Measurements from ENCODE around the gene BTN3A1.

Gene BTN3A1

DNA sequence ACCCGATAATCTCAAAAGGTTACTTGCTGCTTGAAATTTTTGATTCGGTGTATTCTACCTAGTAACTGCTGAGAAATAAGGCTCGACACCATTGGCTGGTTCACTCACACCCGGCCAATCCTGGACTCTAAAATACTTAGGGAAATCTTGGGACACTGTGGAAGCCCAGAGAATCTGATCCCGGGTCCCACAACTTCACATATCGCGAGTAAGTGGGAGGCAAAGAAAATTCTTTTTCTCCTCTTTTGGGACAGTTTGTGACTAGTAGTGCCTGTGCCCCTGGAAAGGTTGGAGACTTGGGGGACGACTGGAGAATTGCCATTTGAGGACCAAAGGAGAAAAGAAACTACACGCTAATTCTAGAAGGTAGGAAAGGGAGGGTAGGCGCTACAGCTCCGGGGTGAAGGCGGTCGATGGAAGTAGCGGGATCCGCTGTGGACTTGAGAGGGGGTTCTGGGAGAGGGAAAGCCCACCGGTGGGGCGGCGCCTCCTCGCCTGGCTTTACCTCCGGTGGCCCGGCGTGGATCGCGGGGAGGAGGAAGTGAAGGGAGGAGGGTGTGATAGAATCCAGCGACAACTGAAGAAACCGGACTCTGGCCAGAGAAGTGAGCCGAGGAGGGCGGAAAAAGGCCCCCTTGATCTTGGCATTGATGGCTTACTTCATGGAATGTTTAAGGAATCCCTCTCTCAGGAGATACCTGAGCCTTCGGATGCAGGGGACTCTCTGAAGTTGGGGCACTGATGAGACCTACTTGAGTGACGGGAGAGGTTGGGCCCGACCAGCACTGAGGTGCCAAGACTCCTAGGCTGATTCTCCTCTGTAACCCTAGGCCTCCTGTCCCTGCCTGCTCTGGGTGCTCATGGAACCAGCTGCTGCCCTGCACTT, 19.4 kb downstream of the BTN3A1 start (continued):
- TF ChIP-seq, protein P1, sequence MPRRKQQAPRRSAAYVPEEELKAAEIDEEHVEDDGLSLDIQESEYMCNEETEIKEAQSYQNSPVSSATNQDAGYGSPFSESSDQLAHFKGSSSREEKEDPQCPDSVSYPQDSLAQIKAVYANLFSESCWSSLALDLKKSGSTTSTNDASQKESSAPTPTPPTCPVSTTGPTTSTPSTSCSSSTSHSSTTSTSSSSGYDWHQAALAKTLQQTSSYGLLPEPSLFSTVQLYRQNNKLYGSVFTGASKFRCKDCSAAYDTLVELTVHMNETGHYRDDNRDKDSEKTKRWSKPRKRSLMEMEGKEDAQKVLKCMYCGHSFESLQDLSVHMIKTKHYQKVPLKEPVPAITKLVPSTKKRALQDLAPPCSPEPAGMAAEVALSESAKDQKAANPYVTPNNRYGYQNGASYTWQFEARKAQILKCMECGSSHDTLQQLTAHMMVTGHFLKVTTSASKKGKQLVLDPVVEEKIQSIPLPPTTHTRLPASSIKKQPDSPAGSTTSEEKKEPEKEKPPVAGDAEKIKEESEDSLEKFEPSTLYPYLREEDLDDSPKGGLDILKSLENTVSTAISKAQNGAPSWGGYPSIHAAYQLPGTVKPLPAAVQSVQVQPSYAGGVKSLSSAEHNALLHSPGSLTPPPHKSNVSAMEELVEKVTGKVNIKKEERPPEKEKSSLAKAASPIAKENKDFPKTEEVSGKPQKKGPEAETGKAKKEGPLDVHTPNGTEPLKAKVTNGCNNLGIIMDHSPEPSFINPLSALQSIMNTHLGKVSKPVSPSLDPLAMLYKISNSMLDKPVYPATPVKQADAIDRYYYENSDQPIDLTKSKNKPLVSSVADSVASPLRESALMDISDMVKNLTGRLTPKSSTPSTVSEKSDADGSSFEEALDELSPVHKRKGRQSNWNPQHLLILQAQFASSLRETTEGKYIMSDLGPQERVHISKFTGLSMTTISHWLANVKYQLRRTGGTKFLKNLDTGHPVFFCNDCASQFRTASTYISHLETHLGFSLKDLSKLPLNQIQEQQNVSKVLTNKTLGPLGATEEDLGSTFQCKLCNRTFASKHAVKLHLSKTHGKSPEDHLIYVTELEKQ (tag by site-specific recombination; IDR thresholded peaks at IDR 0.05; ENCODE audit: borderline replicate concordance), result no peak
- TF ChIP-seq EGR2 (tag by site-specific recombination; IDR thresholded peaks at IDR 0.05; ENCODE audit: low read depth), result no peak
- TF ChIP-seq, protein P2, sequence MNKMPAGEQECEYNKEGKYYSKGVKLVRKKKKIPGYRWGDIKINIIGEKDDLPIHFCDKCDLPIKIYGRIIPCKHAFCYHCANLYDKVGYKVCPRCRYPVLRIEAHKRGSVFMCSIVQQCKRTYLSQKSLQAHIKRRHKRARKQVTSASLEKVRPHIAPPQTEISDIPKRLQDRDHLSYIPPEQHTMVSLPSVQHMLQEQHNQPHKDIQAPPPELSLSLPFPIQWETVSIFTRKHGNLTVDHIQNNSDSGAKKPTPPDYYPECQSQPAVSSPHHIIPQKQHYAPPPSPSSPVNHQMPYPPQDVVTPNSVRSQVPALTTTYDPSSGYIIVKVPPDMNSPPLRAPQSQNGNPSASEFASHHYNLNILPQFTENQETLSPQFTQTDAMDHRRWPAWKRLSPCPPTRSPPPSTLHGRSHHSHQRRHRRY (tag by site-specific recombination; IDR thresholded peaks at IDR 0.05), result no peak
- no peak for TF ChIP-seq ZNF350 (tag by site-specific recombination; IDR thresholded peaks at IDR 0.05)
- TF ChIP-seq ZNF660 (tag by site-specific recombination; IDR thresholded peaks at IDR 0.05), result 0 out of 2 replicates have a peak, but pooled peaks have one; percentile 43
- TF ChIP-seq, protein P3, sequence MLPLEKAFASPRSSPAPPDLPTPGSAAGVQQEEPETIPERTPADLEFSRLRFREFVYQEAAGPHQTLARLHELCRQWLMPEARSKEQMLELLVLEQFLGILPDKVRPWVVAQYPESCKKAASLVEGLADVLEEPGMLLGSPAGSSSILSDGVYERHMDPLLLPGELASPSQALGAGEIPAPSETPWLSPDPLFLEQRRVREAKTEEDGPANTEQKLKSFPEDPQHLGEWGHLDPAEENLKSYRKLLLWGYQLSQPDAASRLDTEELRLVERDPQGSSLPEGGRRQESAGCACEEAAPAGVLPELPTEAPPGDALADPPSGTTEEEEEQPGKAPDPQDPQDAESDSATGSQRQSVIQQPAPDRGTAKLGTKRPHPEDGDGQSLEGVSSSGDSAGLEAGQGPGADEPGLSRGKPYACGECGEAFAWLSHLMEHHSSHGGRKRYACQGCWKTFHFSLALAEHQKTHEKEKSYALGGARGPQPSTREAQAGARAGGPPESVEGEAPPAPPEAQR (tag by site-specific recombination; IDR thresholded peaks at IDR 0.05), result no peak
- TF ChIP-seq ZNF549 (tag by site-specific recombination; IDR thresholded peaks at IDR 0.05), result no peak
- TF ChIP-seq, protein P4, sequence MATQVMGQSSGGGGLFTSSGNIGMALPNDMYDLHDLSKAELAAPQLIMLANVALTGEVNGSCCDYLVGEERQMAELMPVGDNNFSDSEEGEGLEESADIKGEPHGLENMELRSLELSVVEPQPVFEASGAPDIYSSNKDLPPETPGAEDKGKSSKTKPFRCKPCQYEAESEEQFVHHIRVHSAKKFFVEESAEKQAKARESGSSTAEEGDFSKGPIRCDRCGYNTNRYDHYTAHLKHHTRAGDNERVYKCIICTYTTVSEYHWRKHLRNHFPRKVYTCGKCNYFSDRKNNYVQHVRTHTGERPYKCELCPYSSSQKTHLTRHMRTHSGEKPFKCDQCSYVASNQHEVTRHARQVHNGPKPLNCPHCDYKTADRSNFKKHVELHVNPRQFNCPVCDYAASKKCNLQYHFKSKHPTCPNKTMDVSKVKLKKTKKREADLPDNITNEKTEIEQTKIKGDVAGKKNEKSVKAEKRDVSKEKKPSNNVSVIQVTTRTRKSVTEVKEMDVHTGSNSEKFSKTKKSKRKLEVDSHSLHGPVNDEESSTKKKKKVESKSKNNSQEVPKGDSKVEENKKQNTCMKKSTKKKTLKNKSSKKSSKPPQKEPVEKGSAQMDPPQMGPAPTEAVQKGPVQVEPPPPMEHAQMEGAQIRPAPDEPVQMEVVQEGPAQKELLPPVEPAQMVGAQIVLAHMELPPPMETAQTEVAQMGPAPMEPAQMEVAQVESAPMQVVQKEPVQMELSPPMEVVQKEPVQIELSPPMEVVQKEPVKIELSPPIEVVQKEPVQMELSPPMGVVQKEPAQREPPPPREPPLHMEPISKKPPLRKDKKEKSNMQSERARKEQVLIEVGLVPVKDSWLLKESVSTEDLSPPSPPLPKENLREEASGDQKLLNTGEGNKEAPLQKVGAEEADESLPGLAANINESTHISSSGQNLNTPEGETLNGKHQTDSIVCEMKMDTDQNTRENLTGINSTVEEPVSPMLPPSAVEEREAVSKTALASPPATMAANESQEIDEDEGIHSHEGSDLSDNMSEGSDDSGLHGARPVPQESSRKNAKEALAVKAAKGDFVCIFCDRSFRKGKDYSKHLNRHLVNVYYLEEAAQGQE (tag by site-specific recombination; IDR thresholded peaks at IDR 0.05), result no peak
- peak; percentile 92 for TF ChIP-seq ZNF335 (tag by site-specific recombination; conservative IDR thresholded peaks at IDR 0.05)
- peak; percentile 68; the same call in 1 of the 2 replicates for TF ChIP-seq ZNF76 (tag by site-specific recombination; IDR thresholded peaks at IDR 0.05; ENCODE audit: borderline replicate concordance, low read depth)
- TF ChIP-seq, protein P5, sequence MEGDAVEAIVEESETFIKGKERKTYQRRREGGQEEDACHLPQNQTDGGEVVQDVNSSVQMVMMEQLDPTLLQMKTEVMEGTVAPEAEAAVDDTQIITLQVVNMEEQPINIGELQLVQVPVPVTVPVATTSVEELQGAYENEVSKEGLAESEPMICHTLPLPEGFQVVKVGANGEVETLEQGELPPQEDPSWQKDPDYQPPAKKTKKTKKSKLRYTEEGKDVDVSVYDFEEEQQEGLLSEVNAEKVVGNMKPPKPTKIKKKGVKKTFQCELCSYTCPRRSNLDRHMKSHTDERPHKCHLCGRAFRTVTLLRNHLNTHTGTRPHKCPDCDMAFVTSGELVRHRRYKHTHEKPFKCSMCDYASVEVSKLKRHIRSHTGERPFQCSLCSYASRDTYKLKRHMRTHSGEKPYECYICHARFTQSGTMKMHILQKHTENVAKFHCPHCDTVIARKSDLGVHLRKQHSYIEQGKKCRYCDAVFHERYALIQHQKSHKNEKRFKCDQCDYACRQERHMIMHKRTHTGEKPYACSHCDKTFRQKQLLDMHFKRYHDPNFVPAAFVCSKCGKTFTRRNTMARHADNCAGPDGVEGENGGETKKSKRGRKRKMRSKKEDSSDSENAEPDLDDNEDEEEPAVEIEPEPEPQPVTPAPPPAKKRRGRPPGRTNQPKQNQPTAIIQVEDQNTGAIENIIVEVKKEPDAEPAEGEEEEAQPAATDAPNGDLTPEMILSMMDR (tag by site-specific recombination; IDR thresholded peaks at IDR 0.05), result no peak
- TF ChIP-seq ZNF670 (tag by site-specific recombination; IDR thresholded peaks at IDR 0.05; ENCODE audit: low read depth), result no peak
- no peak for TF ChIP-seq BCL11B (tag by site-specific recombination; IDR thresholded peaks at IDR 0.05; ENCODE audit: low read depth)
- TF ChIP-seq KLF9 (tag by site-specific recombination; IDR thresholded peaks at IDR 0.05; ENCODE audit: low read depth), result peak; percentile 31; the same call in 1 of the 2 replicates
- TF ChIP-seq ZNF354C (tag by site-specific recombination; IDR thresholded peaks at IDR 0.05; ENCODE audit: borderline replicate concordance, low read depth), result no peak
- no peak for TF ChIP-seq ZNF433 (tag by site-specific recombination; IDR thresholded peaks at IDR 0.05; ENCODE audit: low read depth)
- peak; percentile 26; the same call in 1 of the 2 replicates for TF ChIP-seq ZNF600 (tag by site-specific recombination; IDR thresholded peaks at IDR 0.05)
- no peak for TF ChIP-seq REPIN1 (tag by site-specific recombination; IDR thresholded peaks at IDR 0.05; ENCODE audit: low read depth)
- TF ChIP-seq ZNF132 (tag by site-specific recombination; IDR thresholded peaks at IDR 0.05; ENCODE audit: borderline replicate concordance), result no peak
- TF ChIP-seq, protein P6, sequence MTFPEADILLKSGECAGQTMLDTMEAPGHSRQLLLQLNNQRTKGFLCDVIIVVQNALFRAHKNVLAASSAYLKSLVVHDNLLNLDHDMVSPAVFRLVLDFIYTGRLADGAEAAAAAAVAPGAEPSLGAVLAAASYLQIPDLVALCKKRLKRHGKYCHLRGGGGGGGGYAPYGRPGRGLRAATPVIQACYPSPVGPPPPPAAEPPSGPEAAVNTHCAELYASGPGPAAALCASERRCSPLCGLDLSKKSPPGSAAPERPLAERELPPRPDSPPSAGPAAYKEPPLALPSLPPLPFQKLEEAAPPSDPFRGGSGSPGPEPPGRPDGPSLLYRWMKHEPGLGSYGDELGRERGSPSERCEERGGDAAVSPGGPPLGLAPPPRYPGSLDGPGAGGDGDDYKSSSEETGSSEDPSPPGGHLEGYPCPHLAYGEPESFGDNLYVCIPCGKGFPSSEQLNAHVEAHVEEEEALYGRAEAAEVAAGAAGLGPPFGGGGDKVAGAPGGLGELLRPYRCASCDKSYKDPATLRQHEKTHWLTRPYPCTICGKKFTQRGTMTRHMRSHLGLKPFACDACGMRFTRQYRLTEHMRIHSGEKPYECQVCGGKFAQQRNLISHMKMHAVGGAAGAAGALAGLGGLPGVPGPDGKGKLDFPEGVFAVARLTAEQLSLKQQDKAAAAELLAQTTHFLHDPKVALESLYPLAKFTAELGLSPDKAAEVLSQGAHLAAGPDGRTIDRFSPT (tag by site-specific recombination; IDR thresholded peaks at IDR 0.05), result no peak
- peak; percentile 73 for TF ChIP-seq SP2 (tag by site-specific recombination; IDR thresholded peaks at IDR 0.05)
- TF ChIP-seq, protein P7, sequence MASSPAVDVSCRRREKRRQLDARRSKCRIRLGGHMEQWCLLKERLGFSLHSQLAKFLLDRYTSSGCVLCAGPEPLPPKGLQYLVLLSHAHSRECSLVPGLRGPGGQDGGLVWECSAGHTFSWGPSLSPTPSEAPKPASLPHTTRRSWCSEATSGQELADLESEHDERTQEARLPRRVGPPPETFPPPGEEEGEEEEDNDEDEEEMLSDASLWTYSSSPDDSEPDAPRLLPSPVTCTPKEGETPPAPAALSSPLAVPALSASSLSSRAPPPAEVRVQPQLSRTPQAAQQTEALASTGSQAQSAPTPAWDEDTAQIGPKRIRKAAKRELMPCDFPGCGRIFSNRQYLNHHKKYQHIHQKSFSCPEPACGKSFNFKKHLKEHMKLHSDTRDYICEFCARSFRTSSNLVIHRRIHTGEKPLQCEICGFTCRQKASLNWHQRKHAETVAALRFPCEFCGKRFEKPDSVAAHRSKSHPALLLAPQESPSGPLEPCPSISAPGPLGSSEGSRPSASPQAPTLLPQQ (tag by site-specific recombination; IDR thresholded peaks at IDR 0.05), result peak; percentile 87
